ENCODE data around the gene HESX1.

HESX1 gene

DNA sequence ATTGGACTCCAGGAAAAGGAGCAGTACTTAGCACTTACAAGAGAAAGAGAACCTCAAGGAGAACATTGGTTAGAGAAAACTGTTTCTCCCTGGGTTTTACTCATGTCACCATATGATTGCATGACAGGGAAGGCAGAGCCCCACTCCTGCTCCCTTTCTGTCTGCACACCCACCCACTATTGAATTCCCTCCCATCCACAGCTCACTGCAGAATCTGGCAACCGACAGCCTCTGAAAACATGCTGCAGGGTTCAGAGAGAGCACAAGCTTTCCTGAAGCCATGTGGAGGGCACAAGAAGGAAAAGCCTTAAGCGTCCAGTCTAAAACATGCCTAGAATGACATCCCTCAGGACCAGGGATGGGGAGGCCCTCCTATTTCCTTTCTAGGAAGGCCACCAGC lies 31.6 kb downstream of the HESX1 start:
- DNase-seq (ENCODE audit: low read depth), result no peak

DNA sequence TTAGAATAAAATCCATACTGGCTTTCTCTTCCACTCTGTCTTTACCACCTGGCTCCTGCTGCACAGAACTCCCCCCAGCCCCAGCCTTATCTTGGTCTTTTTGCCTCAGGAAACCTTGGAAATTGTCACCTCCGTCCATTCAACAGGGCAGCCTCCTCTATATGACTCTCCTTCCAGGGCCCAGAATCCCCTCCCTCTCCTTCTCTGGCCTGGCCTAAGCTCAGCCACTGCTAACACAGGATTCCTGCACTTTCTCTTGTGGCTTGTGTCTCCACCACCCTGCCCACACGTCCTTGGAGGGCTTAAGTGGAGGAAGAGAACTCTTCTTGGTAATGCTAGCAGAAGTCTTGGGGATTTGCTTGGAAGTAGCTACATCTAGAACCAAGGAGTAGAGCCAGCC lies 33.1 kb downstream of the HESX1 start:
- no peak for DNase-seq (ENCODE audit: low read depth)

DNA sequence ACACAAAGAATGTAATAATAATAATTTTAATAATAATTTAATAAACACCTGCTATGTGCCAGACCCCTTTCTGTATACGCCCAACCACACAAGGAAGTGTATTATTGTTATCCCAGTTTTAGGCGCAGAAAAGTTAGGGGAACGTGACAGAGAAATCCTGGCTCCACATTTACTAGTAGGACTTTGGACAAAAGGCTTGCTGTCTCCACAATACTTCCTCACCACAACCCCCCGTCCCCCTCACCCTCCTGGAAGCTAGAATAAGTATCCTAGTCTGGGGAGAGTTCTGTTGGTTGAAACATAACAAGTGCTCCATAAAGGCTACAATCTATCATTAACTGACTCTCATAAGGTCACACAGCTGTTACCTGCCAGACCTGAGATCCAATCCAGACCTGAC lies 34.1 kb downstream of the HESX1 start:
- DNase-seq (ENCODE audit: low read depth), result no peak

DNA sequence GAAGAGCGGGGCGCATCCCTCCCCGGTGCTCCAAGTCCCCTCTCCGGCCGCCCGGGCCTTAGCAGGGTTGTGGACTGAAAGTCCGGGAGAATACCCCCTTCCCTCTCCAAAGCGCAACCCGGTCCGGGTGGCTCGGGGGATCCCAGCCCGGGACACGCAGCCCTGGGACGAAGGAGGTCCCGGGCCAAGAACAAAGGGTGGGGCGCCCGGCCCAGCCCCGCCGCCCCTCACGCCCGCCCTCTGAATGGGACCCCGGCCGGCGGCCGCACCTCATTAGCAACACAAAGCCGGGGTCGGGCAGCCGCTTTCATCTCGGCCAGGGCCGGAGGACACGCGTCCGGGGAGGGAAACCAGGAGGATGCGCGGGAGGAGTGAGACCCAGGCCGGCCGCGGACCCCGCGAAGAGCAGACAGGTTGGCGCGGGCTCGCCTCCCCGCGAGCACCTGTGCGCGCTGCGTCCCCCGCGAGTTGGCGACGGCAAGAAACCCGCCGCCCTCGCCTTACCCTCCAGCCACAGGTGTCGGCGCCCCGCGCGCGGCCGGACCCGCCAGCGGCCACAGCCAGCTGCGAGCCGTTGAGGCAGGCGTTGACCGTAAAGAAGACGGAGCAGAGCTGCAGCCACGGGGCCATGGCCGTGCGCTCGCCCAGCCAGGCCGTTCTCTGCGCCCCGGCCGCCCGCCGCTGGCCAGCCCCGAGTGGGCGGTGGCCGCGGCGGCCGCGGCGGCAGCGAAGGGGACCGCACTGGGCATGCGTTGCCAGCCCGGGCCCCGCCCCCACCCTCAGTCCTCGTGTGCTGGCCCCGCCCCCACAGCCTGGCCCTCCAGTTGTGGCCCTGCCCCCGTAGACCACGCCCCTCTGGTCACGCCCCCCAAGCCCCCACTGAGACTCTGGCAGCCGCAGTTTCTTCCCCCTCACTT lies 34.9 kb downstream of the HESX1 start, which contains the start of gene IL17RD:
IL17RD (minus strand) TSS at position 697 of the 917 bp plus-strand sequence; CDS start at position 630, 67 bp downstream.
- DNase-seq (ENCODE audit: low read depth), result peak; percentile 72

DNA sequence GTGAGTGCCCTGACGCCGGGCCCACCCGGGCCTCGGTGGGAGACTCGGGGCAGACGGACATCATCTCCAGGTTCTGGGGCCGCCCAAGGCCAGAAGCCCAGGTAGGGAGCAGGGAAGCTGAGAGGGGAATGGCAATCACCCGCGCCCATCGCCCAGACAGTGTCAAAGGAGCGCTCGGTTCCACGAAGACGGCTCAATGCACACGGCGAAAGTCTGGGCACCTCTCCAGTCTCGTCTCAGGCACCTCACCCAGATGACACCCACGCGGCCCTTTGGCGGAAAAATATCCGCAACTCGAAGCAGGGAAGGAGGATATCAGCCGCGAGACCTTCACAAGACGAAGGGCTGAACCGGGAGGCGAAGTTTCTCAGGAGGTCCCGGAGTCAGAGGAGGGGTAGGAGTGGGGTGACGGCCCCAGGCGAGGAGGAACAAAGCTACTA lies 35.5 kb downstream of the HESX1 start:
- no peak for DNase-seq (ENCODE audit: low read depth)

DNA sequence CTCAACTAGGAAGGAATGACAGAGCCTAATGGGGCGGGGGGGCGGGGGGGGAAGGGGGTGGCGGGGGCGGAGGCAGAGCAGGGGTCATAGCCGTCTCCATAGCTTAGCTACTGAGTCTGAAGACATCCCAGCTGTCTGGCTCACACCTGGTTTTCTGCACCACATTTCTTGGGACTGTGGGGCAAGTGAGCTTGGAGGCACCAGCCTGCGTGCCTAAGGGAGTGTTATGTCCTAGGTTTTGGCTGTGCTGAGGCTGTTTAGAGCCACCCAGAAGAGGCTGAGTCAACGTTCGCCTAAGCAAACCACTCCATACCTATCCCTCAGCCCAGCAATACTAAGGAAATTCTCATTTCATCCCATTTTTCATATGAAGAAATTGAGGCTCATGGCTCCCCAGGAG lies 36.0 kb downstream of the HESX1 start:
- no peak for DNase-seq (ENCODE audit: low read depth)

DNA sequence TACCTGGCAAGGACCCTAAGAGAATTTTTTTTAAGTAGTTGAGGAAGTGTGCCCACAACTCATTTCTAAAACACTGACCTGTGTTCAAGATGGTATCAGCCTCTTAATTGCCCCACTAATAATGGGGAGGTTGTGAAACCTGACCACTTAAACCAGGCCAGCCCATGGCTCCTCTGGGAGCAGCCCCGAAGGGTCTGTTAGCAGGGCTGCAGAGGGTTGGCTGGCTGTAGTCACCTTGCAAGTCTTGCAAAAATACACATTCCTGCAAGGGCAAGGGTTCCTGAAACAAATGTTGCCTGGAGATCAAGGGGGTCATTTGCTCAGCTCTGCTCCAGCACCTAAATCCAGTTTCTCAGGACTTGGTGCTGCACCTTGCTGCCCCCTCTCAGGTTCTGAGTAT lies 37.9 kb downstream of the HESX1 start:
- no peak for DNase-seq (ENCODE audit: low read depth)

DNA sequence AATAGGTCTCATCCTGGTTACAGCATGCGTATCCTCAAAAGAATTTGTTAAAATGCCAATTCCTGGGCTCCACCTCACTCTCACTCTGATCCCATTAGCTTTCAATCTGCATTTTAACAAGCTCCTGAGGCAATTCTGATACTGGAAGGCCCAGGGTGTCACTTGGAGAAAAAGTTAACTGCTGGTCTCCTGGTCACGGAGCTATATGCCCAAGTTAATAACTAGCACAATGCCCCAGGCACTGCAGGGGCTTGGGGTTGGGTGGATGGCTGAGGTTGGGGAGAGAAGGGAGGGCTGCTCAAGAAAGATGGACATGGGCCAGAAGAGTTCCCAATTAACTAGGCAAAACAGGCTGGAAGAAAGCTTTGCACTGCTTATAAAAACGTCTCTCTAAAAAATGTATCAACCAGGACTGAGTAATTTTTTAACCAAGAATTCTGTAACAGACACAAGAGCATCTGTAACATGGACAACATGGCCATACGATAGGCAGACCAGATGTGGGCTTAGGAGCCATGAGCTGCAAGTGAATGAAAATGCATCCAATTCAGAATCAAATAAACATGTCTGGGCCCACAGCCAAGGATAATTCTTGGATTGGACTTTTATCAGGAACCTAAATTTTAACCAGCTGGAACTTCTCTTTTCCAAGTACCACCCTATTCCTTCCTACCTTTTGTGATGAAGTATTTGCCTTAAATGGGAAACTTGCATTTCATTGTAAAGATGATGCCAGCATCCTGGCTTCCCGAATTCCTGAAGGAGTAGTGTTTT lies 38.8 kb downstream of the HESX1 start:
- peak; percentile 83 for DNase-seq (ENCODE audit: low read depth)

DNA sequence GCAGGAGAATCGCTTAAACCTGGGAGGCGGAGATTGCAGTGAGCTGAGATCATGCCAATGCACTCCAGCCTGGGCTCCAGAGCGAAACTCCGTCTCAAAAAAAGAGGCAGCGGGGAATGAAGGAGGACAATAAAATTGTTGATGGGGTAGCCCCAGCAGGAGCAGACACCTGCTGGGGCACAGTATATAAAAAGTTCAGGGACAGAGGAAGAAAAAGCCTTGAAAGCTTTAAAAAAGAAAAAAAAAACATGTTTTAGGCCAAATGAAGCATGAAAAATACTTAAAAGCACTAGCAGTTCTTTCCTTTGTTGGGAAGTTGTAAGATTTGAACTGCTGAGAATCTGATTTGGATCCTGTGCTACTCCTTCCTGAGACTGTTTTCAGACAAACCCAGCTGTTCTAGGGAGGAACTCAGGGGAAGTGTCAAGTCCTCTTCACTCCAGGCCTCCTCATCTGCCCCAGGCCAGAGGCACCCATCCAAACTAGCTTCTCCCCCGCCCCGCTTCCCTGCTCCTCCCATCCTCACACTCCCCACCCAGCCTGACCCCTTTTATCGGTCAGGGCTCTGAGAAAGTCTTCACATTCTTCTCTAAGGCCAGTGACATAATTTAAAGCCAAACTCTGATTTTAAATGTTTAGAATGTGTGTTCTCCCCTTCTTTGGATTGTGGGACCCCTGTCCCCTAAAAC lies 39.6 kb downstream of the HESX1 start:
- DNase-seq (ENCODE audit: low read depth), result peak; percentile 44

DNA sequence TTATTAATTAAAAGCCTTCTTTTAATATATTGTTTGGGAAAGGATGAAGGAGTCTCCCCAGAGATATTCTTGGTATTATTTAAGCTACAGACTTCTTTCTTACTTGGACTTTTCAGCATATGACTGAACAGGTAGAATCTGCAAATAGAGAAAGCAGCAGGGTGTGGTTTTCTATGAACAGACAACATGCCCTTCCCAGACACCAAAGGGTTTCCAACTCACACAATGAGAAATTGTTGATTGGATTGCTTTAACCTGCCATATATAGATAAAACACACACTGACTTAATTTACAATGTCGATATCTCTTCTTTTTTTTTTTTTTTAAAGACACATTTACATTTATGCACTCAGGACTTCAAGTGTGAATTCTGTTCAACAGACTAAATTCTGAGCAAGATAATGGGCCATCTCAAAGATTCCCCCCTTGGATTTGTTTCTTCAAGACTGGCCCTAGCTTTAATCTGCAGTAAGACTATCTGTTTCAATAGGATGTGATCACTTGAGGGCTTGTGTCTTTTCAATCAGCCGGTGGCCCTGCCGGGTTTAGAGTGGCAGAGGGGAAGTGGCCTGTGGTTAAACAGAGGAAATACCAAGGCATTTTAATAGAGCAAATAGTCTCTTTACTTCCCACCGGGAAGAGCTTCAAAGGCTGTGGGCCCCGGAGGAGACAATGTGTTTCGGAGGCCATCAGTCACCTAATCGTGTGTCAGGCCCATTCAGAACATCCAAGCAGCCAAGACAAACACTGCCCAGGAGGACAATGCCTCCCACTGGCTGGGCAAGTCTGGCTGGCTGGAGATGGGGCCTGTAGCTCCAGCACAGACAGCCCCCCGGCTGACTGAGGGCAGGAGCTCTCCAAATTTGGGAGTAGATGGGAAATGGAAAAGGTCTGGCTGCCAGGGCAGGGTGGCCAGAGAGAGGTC lies 40.7 kb downstream of the HESX1 start:
- no peak for DNase-seq (ENCODE audit: low read depth)

DNA sequence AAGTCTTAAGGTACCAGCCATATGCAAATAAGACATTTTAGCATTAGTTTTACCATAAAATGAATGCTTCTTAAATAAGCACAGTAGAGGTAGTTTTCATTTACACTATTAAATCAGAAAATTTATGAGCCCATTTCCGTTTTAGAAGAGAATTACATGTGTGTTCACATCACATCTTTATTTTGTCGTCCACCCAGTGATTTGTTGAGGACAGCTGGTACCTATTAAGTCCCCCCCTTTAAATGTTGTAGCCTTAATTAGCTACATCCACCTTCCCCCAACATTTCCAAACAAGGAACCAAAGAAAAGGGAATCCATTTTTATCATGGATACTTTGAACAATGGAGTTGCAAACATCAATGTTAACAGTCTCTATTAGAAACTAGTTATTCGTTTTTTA lies 41.5 kb downstream of the HESX1 start:
- DNase-seq (ENCODE audit: low read depth), result no peak

DNA sequence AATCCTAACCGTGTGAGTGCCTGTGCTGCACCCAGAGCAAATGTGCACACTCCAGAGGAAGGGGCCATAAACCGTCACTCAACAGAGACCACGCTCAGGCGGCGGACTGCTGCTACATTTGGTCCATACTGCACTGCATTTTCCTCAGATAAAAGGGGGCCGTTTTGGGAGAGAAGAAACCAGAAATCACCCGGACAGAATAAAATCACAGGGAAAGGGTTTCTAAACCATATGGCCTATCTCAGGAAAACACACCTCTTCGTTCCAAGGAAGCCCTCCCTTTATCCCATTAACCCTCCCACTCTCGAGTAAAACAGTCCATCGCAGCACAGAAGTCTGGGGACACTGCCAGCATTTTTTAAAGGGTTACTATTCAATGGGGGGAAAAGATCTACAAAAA lies 42.2 kb downstream of the HESX1 start:
- DNase-seq (ENCODE audit: low read depth), result no peak

DNA sequence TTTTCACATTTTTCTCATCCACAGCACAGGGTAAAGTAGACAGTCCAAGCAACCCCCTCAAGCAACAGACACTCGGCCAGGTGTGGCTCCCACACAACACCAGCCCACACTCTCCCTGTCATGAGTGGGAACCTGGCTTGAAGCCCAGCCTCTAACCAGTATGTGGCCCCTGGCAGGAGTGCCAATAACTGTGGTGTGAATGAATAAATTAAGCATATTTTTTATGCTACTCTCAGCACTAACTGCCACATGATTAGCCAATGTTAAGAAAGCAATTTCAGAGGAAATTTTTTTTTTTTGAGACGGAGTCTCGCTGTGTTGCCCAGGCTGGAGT lies 44.5 kb downstream of the HESX1 start:
- DNase-seq (ENCODE audit: low read depth), result no peak

DNA sequence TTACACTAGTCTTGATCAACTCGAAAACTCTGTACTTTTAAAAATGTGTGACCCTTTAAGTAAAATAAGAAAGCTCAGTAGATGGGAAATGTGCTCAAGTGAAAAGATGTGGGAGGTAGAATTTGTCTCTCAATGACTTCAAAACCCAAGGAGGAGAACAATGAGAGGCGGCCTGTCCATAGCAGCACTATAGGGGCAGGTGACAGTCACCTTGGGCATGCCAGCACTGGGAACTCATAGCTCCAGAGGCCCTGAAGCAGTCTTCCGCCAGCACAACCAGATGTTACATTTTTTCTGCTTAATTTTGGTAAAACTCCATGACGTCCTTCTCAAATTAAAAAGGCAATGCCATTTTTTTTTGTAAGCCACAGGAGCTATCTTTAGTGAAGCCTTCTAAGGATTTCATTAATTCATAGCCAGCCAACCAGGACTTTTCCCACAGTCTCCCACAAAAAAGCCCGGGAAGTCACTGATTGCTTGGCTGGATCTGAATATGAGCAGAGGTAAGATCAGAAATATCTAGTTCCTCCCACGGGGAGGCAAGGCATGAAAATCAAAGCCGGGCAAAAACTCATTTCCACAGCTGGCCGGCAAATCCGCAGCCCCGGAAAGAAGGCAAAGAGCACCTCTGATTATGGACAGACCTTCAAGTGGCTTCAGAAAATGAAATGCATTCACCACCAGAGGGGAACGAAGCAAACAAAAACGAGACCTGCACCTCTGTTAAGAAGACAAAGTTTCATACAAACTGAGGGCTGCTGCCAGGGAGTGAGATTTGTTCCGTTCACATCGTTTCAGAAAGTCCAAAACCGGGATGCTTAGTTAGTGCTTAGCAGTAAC lies 45.1 kb downstream of the HESX1 start:
- DNase-seq (ENCODE audit: low read depth), result no peak

DNA sequence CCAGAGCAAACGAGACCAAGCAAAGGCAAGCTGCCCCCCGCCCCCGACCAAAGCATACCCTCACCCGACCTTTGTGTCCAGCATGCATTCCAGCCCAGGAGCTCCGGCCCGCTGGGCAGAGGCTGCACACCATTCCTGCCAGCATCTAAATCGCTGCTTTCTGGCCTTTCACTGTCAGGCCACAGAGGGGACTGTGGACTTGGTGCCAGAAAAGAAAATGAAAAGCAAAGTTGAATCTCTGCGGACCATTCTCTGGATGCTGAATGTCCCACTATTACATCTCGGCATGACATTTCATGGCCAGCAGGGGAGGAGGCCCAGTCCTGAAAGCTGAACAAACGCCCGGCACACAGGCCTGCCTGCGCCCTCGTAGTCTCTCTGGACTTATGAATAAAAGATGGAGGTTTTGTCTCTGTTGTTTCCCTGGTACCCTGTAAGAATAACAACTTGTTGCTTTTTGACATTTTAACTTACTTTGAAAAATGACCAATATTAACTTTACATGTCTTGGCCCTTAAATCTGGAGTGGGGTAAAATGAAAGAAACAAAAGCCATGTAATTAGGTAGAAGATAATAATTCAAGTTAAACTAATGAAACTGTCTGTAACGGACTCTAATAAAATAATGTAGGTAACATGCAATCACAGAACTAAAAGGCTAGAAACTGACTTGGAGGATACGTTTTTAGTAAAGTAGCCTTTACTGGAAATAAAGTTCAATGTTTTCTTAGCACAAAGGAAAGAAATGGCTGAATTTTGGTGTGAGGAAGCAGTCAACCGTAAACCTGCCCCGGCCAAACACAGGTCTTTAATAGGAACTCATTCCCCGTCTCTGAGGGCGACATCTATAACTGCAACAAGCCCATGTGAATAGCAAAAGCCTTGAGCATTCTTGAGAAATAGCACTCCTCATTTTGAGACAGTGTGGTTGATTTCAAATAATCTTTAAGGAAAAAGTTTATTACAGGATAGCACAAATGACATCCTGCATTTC lies 47.3 kb downstream of the HESX1 start:
- no peak for DNase-seq (ENCODE audit: low read depth)

DNA sequence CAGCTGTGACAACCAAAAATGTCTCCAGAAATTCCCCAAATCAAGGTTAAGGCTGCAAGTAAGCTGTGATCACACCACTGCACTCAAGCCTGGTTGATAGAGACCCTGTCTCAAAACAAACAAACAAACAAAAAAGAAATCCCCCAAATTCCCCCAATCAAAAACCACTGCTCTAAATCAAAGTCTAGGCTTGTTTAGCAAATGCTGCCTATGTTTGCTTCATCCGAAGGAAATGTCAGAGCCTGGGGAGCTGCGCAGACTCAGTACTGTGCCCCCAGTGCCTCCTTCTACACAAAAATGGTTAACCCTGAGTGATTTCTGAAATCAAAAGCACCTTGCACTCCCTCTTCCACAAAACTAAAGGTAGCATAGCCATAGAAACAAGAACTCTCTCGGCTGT lies 48.0 kb downstream of the HESX1 start:
- no peak for DNase-seq (ENCODE audit: low read depth)

DNA sequence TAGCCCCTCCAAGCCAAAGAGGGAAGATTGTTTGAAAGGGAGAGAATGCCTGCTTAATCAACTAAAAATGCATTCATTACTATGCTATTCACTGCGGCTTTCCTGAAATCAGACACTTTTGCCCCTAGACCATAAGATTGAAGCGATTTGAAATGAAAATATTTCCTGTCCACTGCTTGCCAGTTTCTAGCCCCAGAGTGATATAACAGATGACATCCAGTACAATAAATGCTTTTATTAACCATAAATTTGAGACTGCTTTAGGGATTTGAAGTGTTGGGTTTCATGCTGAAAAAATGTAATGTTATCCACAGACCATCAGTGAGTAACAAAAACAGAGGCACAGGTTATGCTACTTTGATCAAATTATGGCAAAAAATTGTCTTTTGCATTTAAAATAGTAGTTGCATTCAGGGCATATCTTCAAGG lies 48.7 kb downstream of the HESX1 start:
- no peak for DNase-seq (ENCODE audit: low read depth)

DNA sequence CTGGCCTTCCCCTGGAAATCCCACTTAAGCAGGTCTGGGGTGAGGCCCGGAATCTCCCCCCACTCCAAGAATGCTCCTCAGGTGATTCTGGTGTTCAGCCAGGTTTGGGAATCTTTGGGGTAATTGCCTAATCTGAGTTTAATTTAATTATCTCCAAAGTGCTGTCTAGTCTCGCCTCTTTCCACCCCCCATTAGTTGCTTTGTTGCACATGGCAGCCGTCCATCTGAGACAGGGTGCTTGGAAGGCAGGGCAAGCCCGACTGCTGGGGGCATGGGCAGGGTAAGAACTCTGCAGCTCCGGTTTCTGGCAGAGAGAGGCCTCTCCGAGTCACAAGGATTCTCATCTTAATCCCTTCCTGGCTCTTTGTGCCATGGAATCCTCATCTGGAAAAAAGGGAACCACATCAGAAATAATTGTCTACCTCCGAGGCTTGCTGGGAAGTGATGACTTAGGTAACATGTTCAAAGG lies 49.6 kb downstream of the HESX1 start:
- no peak for DNase-seq (ENCODE audit: low read depth)

Data from fibroblast of the conjunctiva (primary cell).